SK-N-SH (cell line): ENCODE data around the gene SCARF1. TPM values are rescaled to one million over a fixed set of nuclear protein-coding genes. Genes with fewer than 3 reads are reported as not detected.

Experiments
- CTCF ChIA-PET: fragments of 300-600, 350-600 bp; formaldehyde crosslinking; extraction: SDS; loops from one replicate; lab custom pipeline; 2021; lab: Yijun Ruan, JAX
- POLR2A ChIA-PET: fragments of 350-600 bp; sonication (Branson Sonifier 250); formaldehyde crosslinking; extraction: SDS; loops from one replicate; lab custom pipeline; 2020; ENCODE audit warnings: antibody characterized with exemption, inconsistent platforms; lab: Yijun Ruan, JAX
- DNase-seq: peaks from one replicate; pipeline ENCODE4 v3.0.0; 2012
- H2AFZ ChIP-seq: fragments of 200-600 bp; sonication (generic); 2 replicates; pipeline ENCODE4 v1.8.1; 2016; ENCODE audit warnings: antibody characterized with exemption, mild to moderate bottlenecking, low read depth
- H3F3A ChIP-seq: fragments of 200-600 bp; sonication (generic); replicated peaks from 2 replicates; pipeline ENCODE3; 2016; ENCODE audit warnings: antibody characterized with exemption, mild to moderate bottlenecking; ENCODE audit not compliant: insufficient read depth
- H3K27ac ChIP-seq, 2 experiments: fragments of 200-500 bp in 1 of 2; fragments of 200-600 bp in 1 of 2; sonication (Bioruptor generic) in 1 of 2; sonication (generic), shearing (Covaris generic) in 1 of 2; 2 replicates each; pipeline versions ENCODE4 v1.5.1 to v1.6.1; 2014 to 2016; ENCODE audit warnings: low read depth in 2 of 2, inconsistent platforms in 1 of 2, low read length in 1 of 2, mild to moderate bottlenecking in 1 of 2, mixed read lengths in 1 of 2
- H3K27me3 ChIP-seq: fragments of 200-600 bp; sonication (generic), shearing (Covaris generic); 2 replicates; pipeline ENCODE4 v1.6.1; 2016; ENCODE audit warnings: mixed run types; ENCODE audit not compliant: insufficient read depth
- H3K36me3 ChIP-seq, 2 experiments: fragments of 200-500 bp in 1 of 2; fragments of 200-600 bp in 1 of 2; sonication (Bioruptor generic) in 1 of 2; sonication (generic) in 1 of 2; replicated peaks in 1 of 2; 2 replicates each; pipeline versions ENCODE3 to v1.5.1; 2014 to 2016; ENCODE audit warnings: low read length in 1 of 2, mild to moderate bottlenecking in 1 of 2; ENCODE audit not compliant: insufficient read depth in 2 of 2, control insufficient read depth in 1 of 2
- H3K4me1 ChIP-seq, 2 experiments: fragments of 200-500 bp in 1 of 2; fragments of 200-600 bp in 1 of 2; sonication (Bioruptor generic) in 1 of 2; sonication (generic), shearing (Covaris generic) in 1 of 2; 2 replicates each; pipeline versions ENCODE4 v1.5.1 to v1.6.1; 2014 to 2016; ENCODE audit warnings: low read depth in 1 of 2, low read length in 1 of 2, mixed run types in 1 of 2; ENCODE audit not compliant: insufficient read depth in 2 of 2, control insufficient read depth in 1 of 2
- H3K4me2 ChIP-seq: fragments of 200-600 bp; sonication (generic), shearing (Covaris generic); 2 replicates; pipeline ENCODE4 v1.6.1; 2017; ENCODE audit warnings: mixed run types
- H3K4me3 ChIP-seq, 2 experiments: fragments of 200-500 bp in 1 of 2; fragments of 200-600 bp in 1 of 2; sonication (Bioruptor generic) in 1 of 2; sonication (generic), shearing (Covaris generic) in 1 of 2; 2 replicates each; pipeline versions ENCODE4 v1.5.1 to v1.8.1; 2014 to 2016; ENCODE audit warnings: low read depth in 2 of 2, inconsistent platforms in 1 of 2, low read length in 1 of 2, mild to moderate bottlenecking in 1 of 2, mixed read lengths in 1 of 2, moderate library complexity in 1 of 2
- H3K79me2 ChIP-seq: fragments of 200-600 bp; sonication (generic); 2 replicates; pipeline ENCODE4 v1.8.1; 2017; ENCODE audit warnings: mild to moderate bottlenecking; ENCODE audit not compliant: insufficient read depth
- H3K9ac ChIP-seq: fragments of 200-600 bp; sonication (generic); 2 replicates; pipeline ENCODE4 v1.6.1; 2017; ENCODE audit warnings: mixed run types
- H3K9me2 ChIP-seq: fragments of 200-600 bp; sonication (generic); 2 replicates; pipeline ENCODE4 v1.6.1; 2017; ENCODE audit warnings: mixed run types
- H3K9me3 ChIP-seq: fragments of 200-600 bp; sonication (generic); 2 replicates; pipeline ENCODE4 v1.6.1; 2017; ENCODE audit warnings: mixed run types, mild to moderate bottlenecking, moderate library complexity
- H4K20me1 ChIP-seq: fragments of 200-600 bp; sonication (generic); 2 replicates; pipeline ENCODE4 v1.6.1; 2017; ENCODE audit warnings: mild to moderate bottlenecking, mixed run types; ENCODE audit not compliant: insufficient read depth
- ELF1 ChIP-seq: IDR thresholded peaks from 2 replicates; pipeline ENCODE4 v1.4.0; 2012
- FOSL2 ChIP-seq: IDR thresholded peaks from 2 replicates; pipeline ENCODE4 v1.4.0; 2012; ENCODE audit warnings: low read depth, mild to moderate bottlenecking, moderate library complexity, borderline replicate concordance
- FOXM1 ChIP-seq: IDR thresholded peaks from 2 replicates; pipeline ENCODE4 v1.4.0; 2012; ENCODE audit warnings: low read depth, mild to moderate bottlenecking
- MXI1 ChIP-seq: IDR thresholded peaks from 2 replicates; pipeline ENCODE4 v1.6.1; 2012; ENCODE audit warnings: mild to moderate bottlenecking, low read depth, low read length, improper control_type of control experiment
- NRF1 ChIP-seq: IDR thresholded peaks from 2 replicates; pipeline ENCODE4 v1.6.1; 2012; ENCODE audit warnings: low read depth, mild to moderate bottlenecking, low read length
- POLR2AphosphoS5 ChIP-seq: IDR thresholded peaks from 2 replicates; pipeline ENCODE4 v1.6.1; 2012; ENCODE audit warnings: low read depth, low read length
- RAD21 ChIP-seq: IDR thresholded peaks from 2 replicates; pipeline ENCODE4 v1.6.1; 2012; ENCODE audit warnings: mild to moderate bottlenecking, low read length
- RFX5 ChIP-seq: IDR thresholded peaks from 2 replicates; pipeline ENCODE4 v1.6.1; 2012; ENCODE audit warnings: mild to moderate bottlenecking, improper control_type of control experiment, low read length
- SMC3 ChIP-seq: IDR thresholded peaks from 2 replicates; pipeline ENCODE4 v1.6.1; 2012; ENCODE audit warnings: low read depth, low read length, improper control_type of control experiment
- TAF1 ChIP-seq: IDR thresholded peaks from 2 replicates; pipeline ENCODE4 v1.6.1; 2012; ENCODE audit warnings: low read depth, mild to moderate bottlenecking, low read length, moderate library complexity, borderline replicate concordance
- WGBS: methylation state at CpG from one replicate; pipeline ENCODE4 v1.1.6; 2017; ENCODE audit warnings: low lambda C conversion rate; 5-methylcytosine and 5-hydroxymethylcytosine counted together
- polyA plus RNA-seq, 3 experiments: library from polyadenylated mRNA; depleted of rRNA; stranded (reverse); fragments of >200 nt; gene quantifications; 2 replicates each; pipeline ENCODE4 v1.2.3, GENCODE V29; 2012
- TF ChIP-seq, protein P1 (sequence below): IDR thresholded peaks from 2 replicates; pipeline ENCODE4 v1.6.1; 2012; ENCODE audit warnings: mild to moderate bottlenecking, low read depth, low read length, moderate library complexity
- TF ChIP-seq, protein P2 (sequence below): IDR thresholded peaks from 2 replicates; pipeline ENCODE4 v1.4.0; 2012; ENCODE audit warnings: low read depth, borderline replicate concordance
- TF ChIP-seq, protein P3 (sequence below): IDR thresholded peaks from 2 replicates; pipeline ENCODE4 v1.4.0; 2012; ENCODE audit warnings: low read depth
- TF ChIP-seq, protein P4 (sequence below): fragments of 200-600 bp; sonication (generic); IDR thresholded peaks from 2 replicates; pipeline ENCODE4 v1.6.1; 2017; ENCODE audit warnings: antibody characterized with exemption, mild to moderate bottlenecking, moderate library complexity

Gene SCARF1
- polyA plus RNA-seq, 1 of the 3 experiments (the other 2 are of a cell fraction), result 0.39 TPM

DNA sequence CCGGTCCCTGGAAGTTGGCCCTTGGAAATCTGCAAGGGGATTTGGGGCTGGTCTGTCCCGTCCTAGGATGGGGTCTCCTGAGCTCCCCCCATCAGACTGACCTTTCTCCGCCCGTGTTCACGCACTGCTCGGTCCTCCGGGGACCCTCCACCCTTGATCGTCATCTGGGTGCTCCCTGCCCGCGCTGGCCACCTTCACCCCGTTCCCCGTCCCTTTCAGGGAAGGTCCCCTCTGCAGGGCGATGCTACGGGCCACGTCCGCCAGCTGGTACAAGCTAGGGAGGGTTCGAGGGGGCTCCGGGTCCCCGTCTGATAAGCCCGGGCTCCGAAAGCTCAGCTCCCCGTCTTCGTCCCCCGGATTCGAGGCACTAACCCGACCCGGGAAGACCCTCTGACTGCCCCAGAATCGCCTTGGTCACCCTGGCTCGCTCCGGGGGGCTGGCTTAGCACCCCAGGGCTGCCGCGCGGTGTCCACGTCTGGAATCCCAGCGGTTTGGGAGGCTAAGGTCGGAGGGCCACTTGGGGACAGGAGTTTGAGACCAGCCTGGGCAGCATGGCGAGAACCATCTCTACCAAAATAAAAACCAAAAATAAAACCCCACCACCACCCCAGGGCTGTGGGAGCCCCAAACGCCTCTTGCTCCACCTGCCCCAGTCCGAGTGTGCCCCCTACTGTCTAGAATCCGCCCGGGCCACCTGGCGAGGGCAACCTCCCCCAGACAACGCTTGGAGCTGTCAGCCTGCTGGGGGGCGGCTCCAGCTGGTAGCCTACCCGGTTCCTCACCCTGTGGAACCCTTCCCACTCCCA lies 15.8 kb downstream of the SCARF1 start:
- DNase-seq, result peak; percentile 65
- CTCF ChIA-PET, result interaction anchor here (0.6 to 4.0 kb wide), 12 partner anchors 11 to 361 kb away, joined by 3 to 42 read pairs (median 4); partner anchors contain the start of genes RILP, SCARF1 and WDR81

DNA sequence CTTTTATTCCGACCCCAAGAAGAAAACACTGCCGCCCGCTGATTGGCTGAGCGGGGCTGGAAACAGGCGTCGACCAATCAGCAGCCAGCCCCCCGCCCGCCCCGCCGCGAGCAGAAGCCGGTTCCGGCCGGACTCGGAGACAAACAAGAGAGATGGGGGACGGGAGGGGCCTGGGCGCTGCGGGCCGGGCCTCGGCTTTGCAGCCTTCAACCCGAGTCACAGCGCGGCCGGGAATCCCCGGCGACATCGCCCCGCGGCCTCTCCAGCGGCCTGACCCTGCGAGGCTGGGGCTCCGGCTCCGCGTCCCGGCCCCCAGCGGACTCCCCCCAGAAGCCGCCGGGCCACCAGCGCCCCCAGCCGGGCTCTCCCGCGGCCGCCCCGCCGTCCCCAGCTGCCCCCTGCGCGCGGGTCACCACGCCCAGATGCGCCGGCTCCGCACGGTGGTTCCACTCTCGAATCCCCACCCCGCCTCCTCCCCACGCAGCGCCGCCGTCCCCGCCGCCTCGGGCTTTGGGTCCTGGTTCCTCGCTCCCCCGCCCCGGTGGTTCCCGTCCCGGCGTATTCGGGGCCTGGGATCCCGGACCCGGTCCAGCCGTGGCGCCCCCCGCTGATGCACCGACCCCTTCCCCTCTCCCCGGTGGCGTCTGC lies 16.6 kb downstream of the SCARF1 start:
- H3K79me2 ChIP-seq, result no peaks in the 10 kb centered on the region
- H3K4me3 ChIP-seq, result peak overlapping the region; percentile 84 to 96
- peak overlapping the region; percentile 93 for H3K9ac ChIP-seq
- H3K4me2 ChIP-seq, result peak overlapping the region; percentile 99
- CTCF ChIA-PET, result interaction anchor here (0.6 to 4.0 kb wide), 13 partner anchors 11 to 360 kb away, joined by 3 to 42 read pairs (median 4); partner anchors contain the start of genes RILP, SCARF1 and WDR81
- peak overlapping the region; percentile 80 to 95 for H3K27ac ChIP-seq
- no peaks in the 10 kb centered on the region for H3K27me3 ChIP-seq
- no peaks in the 10 kb centered on the region for H3F3A ChIP-seq
- peak overlapping the region; percentile 88 for H2AFZ ChIP-seq
- POLR2A ChIA-PET, result interaction anchor here (0.8 to 2.2 kb wide), 5 partner anchors 9 to 141 kb away, joined by 3 to 12 read pairs (median 5); partner anchors contain the start of gene RILP
- no peaks in the 10 kb centered on the region for H3K9me2 ChIP-seq
- H3K4me1 ChIP-seq, result peaks cover 3 to 13% of the 10 kb centered on the region in 2 experiments; a peak in 2 of 4 replicates
- H3K36me3 ChIP-seq, result no peaks in the 10 kb centered on the region
- H3K9me3 ChIP-seq, result no peaks in the 10 kb centered on the region
- no peaks in the 10 kb centered on the region for H4K20me1 ChIP-seq
- peak; percentile 99 for DNase-seq
- WGBS, result 2% methylated on average over 40 of the region's 77 CpGs
- TF ChIP-seq FOXM1, result no peak
- no peak for TF ChIP-seq FOSL2
- peak; percentile 63; the same call in 1 of the 2 replicates for TF ChIP-seq TAF1
- peak; percentile 95 for TF ChIP-seq RFX5
- TF ChIP-seq, protein P1, sequence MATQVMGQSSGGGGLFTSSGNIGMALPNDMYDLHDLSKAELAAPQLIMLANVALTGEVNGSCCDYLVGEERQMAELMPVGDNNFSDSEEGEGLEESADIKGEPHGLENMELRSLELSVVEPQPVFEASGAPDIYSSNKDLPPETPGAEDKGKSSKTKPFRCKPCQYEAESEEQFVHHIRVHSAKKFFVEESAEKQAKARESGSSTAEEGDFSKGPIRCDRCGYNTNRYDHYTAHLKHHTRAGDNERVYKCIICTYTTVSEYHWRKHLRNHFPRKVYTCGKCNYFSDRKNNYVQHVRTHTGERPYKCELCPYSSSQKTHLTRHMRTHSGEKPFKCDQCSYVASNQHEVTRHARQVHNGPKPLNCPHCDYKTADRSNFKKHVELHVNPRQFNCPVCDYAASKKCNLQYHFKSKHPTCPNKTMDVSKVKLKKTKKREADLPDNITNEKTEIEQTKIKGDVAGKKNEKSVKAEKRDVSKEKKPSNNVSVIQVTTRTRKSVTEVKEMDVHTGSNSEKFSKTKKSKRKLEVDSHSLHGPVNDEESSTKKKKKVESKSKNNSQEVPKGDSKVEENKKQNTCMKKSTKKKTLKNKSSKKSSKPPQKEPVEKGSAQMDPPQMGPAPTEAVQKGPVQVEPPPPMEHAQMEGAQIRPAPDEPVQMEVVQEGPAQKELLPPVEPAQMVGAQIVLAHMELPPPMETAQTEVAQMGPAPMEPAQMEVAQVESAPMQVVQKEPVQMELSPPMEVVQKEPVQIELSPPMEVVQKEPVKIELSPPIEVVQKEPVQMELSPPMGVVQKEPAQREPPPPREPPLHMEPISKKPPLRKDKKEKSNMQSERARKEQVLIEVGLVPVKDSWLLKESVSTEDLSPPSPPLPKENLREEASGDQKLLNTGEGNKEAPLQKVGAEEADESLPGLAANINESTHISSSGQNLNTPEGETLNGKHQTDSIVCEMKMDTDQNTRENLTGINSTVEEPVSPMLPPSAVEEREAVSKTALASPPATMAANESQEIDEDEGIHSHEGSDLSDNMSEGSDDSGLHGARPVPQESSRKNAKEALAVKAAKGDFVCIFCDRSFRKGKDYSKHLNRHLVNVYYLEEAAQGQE, result no peak
- TF ChIP-seq NRF1, result peak; percentile 49
- TF ChIP-seq, protein P2, sequence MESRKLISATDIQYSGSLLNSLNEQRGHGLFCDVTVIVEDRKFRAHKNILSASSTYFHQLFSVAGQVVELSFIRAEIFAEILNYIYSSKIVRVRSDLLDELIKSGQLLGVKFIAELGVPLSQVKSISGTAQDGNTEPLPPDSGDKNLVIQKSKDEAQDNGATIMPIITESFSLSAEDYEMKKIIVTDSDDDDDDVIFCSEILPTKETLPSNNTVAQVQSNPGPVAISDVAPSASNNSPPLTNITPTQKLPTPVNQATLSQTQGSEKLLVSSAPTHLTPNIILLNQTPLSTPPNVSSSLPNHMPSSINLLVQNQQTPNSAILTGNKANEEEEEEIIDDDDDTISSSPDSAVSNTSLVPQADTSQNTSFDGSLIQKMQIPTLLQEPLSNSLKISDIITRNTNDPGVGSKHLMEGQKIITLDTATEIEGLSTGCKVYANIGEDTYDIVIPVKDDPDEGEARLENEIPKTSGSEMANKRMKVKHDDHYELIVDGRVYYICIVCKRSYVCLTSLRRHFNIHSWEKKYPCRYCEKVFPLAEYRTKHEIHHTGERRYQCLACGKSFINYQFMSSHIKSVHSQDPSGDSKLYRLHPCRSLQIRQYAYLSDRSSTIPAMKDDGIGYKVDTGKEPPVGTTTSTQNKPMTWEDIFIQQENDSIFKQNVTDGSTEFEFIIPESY, result no peak
- TF ChIP-seq POLR2AphosphoS5, result peak; percentile 39; the same call in 1 of the 2 replicates
- TF ChIP-seq, protein P3, sequence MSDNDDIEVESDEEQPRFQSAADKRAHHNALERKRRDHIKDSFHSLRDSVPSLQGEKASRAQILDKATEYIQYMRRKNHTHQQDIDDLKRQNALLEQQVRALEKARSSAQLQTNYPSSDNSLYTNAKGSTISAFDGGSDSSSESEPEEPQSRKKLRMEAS, result no peak; the same call in 1 of the 2 replicates

More for the DNA sequence above, 15.8 kb downstream of the SCARF1 start:
- Histone ChIP-seq H2AFZ (peak overlapping the region; percentile 88), H3K79me2 (no peaks in the 10 kb centered on the region), H3K4me1 (peaks cover 3 to 13% of the 10 kb centered on the region in 2 experiments; a peak in 2 of 4 replicates), H3K4me3 (peak overlapping the region; percentile 84 to 96), H3K9me3 (no peaks in the 10 kb centered on the region), H3K27ac (peak overlapping the region; percentile 80 to 95), H3K4me2 (peak overlapping the region; percentile 99), H3K36me3 (no peaks in the 10 kb centered on the region), H3K27me3 (no peaks in the 10 kb centered on the region), H3K9me2 (no peaks in the 10 kb centered on the region), H3K9ac (peak overlapping the region; percentile 93), H4K20me1 (no peaks in the 10 kb centered on the region), H3F3A (no peaks in the 10 kb centered on the region)
- TF ChIP-seq, protein P4, sequence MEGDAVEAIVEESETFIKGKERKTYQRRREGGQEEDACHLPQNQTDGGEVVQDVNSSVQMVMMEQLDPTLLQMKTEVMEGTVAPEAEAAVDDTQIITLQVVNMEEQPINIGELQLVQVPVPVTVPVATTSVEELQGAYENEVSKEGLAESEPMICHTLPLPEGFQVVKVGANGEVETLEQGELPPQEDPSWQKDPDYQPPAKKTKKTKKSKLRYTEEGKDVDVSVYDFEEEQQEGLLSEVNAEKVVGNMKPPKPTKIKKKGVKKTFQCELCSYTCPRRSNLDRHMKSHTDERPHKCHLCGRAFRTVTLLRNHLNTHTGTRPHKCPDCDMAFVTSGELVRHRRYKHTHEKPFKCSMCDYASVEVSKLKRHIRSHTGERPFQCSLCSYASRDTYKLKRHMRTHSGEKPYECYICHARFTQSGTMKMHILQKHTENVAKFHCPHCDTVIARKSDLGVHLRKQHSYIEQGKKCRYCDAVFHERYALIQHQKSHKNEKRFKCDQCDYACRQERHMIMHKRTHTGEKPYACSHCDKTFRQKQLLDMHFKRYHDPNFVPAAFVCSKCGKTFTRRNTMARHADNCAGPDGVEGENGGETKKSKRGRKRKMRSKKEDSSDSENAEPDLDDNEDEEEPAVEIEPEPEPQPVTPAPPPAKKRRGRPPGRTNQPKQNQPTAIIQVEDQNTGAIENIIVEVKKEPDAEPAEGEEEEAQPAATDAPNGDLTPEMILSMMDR, result peak; percentile 56
- TF ChIP-seq FOSL2, result no peak
- TF ChIP-seq, protein P3, result no peak
- peak; percentile 35; the same call in 1 of the 2 replicates for TF ChIP-seq SMC3
- no peak for TF ChIP-seq RFX5
- TF ChIP-seq ELF1, result no peak
- peak; percentile 45 for TF ChIP-seq RAD21
- no peak for TF ChIP-seq MXI1
- WGBS, result 6% methylated on average over 38 of the region's 45 CpGs
- POLR2A ChIA-PET, result interaction anchor here (0.8 to 2.2 kb wide), 5 partner anchors 9 to 56 kb away, joined by 3 to 12 read pairs (median 5); partner anchors contain the start of gene RILP
